Effector memory CD8-positive, alpha-beta T cell (primary cell): ENCODE results near the gene ARHGAP27.

Experiments used
- ATAC-seq: fragments of 150-1000 bp; cut with Tn5 transposase; replicated peaks from 2 replicates; pipeline ENCODE4 v1.10.0; 2021; ENCODE audit warnings: mild to moderate bottlenecking, moderate library complexity
- DNase-seq, 3 experiments: peaks; one replicate each; pipeline ENCODE4 v3.0.0; 2021
- H3K27ac Mint-ChIP-seq, 2 donors: one replicate each; pipeline ENCODE4 v1.8.0; 2022; ENCODE audit warnings: mild to moderate bottlenecking in 2 of 2, mixed read lengths in 2 of 2, moderate library complexity in 2 of 2
- H3K27me3 Mint-ChIP-seq, 2 donors: one replicate each; pipeline ENCODE4 v1.8.0; 2022; ENCODE audit warnings: mixed read lengths in 2 of 2
- H3K36me3 Mint-ChIP-seq: one replicate; pipeline ENCODE4 v1.8.0; 2022; ENCODE audit warnings: mild to moderate bottlenecking, moderate library complexity, mixed read lengths; ENCODE audit not compliant: insufficient read depth
- H3K4me1 Mint-ChIP-seq, 2 donors: one replicate each; pipeline ENCODE4 v1.8.0; 2022; ENCODE audit warnings: low read depth in 2 of 2, mixed read lengths in 2 of 2
- H3K4me3 Mint-ChIP-seq, 2 donors: one replicate each; pipeline ENCODE4 v1.8.0; 2022; ENCODE audit warnings: mild to moderate bottlenecking in 2 of 2, mixed read lengths in 2 of 2, moderate library complexity in 2 of 2
- H3K9me3 Mint-ChIP-seq, 2 donors: one replicate each; pipeline ENCODE4 v1.8.0; 2022; ENCODE audit warnings: mixed read lengths in 2 of 2

Gene ARHGAP27

GRCh38 chr17:45403906-45404490 lies 28.7 kb downstream of the ARHGAP27 start:
- no peak for ATAC-seq
- Mint-ChIP-seq H3K27me3 (no peaks in the 10 kb centered on the region), H3K36me3 (peaks cover 63% of the 10 kb centered on the region), H3K9me3 (no peaks in the 10 kb centered on the region), H3K4me1 (peaks cover 20 to 24% of the 10 kb centered on the region in 2 donors), H3K4me3 (no peak overlapping the region), H3K27ac (peak overlapping the region; percentile 35 to 58)
- no peak for DNase-seq

- no peak for DNase-seq
- Mint-ChIP-seq H3K36me3 (peaks cover 73% of the 10 kb centered on the region), H3K27me3 (no peaks in the 10 kb centered on the region), H3K9me3 (no peaks in the 10 kb centered on the region), H3K4me3 (no peak overlapping the region), H3K4me1 (peaks cover 9 to 13% of the 10 kb centered on the region in 2 donors), H3K27ac (peak overlapping the region; percentile 55 to 56)
- no peak for ATAC-seq
These were observed 29.8 kb downstream of the ARHGAP27 start for GRCh38 chr17:45402916-45403315.

GRCh38 chr17:45398800-45399199 lies 33.9 kb downstream of the ARHGAP27 start:
- H3K4me1 Mint-ChIP-seq: peaks cover 0 to 8% of the 10 kb centered on the region in 2 donors
- ATAC-seq: no peak
- peaks cover 64% of the 10 kb centered on the region for H3K36me3 Mint-ChIP-seq
- DNase-seq: no peak
- peak overlapping the region in 1 of 2 donors; percentile 32 for H3K27ac Mint-ChIP-seq
- no peaks in the 10 kb centered on the region for H3K27me3 Mint-ChIP-seq
- H3K9me3 Mint-ChIP-seq: no peaks in the 10 kb centered on the region
- H3K4me3 Mint-ChIP-seq: no peak overlapping the region

- no peaks in the 10 kb centered on the region for H3K27me3 Mint-ChIP-seq
- peaks cover 60% of the 10 kb centered on the region for H3K36me3 Mint-ChIP-seq
- no peak for DNase-seq
- peaks cover 7 to 8% of the 10 kb centered on the region in 2 donors for H3K4me1 Mint-ChIP-seq
- H3K4me3 Mint-ChIP-seq: no peak overlapping the region
- no peak for ATAC-seq
- H3K27ac Mint-ChIP-seq: no peak overlapping the region
- H3K9me3 Mint-ChIP-seq: no peaks in the 10 kb centered on the region
These were observed 34.9 kb downstream of the ARHGAP27 start for GRCh38 chr17:45397796-45398195.

- no peak for ATAC-seq
- H3K27ac Mint-ChIP-seq: no peak overlapping the region
These were observed 36.0 kb downstream of the ARHGAP27 start for GRCh38 chr17:45396496-45397205.

GRCh38 chr17:45395569-45396415 lies 36.9 kb downstream of the ARHGAP27 start:
- Mint-ChIP-seq H3K27ac (no peak overlapping the region), H3K4me1 (peaks cover 8 to 9% of the 10 kb centered on the region in 2 donors), H3K4me3 (no peak overlapping the region), H3K9me3 (no peaks in the 10 kb centered on the region), H3K36me3 (peaks cover 43% of the 10 kb centered on the region), H3K27me3 (no peaks in the 10 kb centered on the region)
- DNase-seq: no peak
- ATAC-seq: no peak

More at GRCh38 chr17:45396496-45397205, 36.0 kb downstream of the ARHGAP27 start:
- no peaks in the 10 kb centered on the region for H3K27me3 Mint-ChIP-seq
- no peak for DNase-seq
- peaks cover 6 to 8% of the 10 kb centered on the region in 2 donors for H3K4me1 Mint-ChIP-seq
- H3K9me3 Mint-ChIP-seq: no peaks in the 10 kb centered on the region
- H3K4me3 Mint-ChIP-seq: no peak overlapping the region
- peaks cover 52% of the 10 kb centered on the region for H3K36me3 Mint-ChIP-seq

- Mint-ChIP-seq H3K36me3 (peaks cover 36% of the 10 kb centered on the region), H3K27me3 (peaks cover 0 to under 1% of the 10 kb centered on the region in 2 donors), H3K4me1 (peaks cover 8 to 9% of the 10 kb centered on the region in 2 donors), H3K9me3 (no peaks in the 10 kb centered on the region), H3K27ac (peak overlapping the region in 1 of 2 donors; percentile 38), H3K4me3 (no peak overlapping the region)
- ATAC-seq (peak; percentile 17), DNase-seq (peak in 1 of 3 experiments; percentile 25)
These were observed 37.6 kb downstream of the ARHGAP27 start for GRCh38 chr17:45394913-45395568.

- Mint-ChIP-seq H3K4me1 (peaks cover 8 to 9% of the 10 kb centered on the region in 2 donors), H3K9me3 (no peaks in the 10 kb centered on the region), H3K27ac (peak overlapping the region in 1 of 2 donors; percentile 38), H3K36me3 (peaks cover 31% of the 10 kb centered on the region), H3K4me3 (no peak overlapping the region), H3K27me3 (peaks cover 0 to 5% of the 10 kb centered on the region in 2 donors)
- no peak for ATAC-seq
- DNase-seq: no peak
These were observed 38.1 kb downstream of the ARHGAP27 start for GRCh38 chr17:45394564-45394912.

- no peak for DNase-seq
- H3K27me3 Mint-ChIP-seq: peaks cover 0 to 9% of the 10 kb centered on the region in 2 donors
These were observed 38.6 kb downstream of the ARHGAP27 start for GRCh38 chr17:45394091-45394490.

GRCh38 chr17:45393411-45393810 lies 39.3 kb downstream of the ARHGAP27 start:
- H3K27ac Mint-ChIP-seq: peak overlapping the region; percentile 29 to 81
- H3K4me3 Mint-ChIP-seq: no peak overlapping the region
- DNase-seq: no peak

More at GRCh38 chr17:45394091-45394490, 38.6 kb downstream of the ARHGAP27 start:
- H3K4me1 Mint-ChIP-seq: peaks cover 8 to 9% of the 10 kb centered on the region in 2 donors
- ATAC-seq: no peak
- no peak overlapping the region for H3K4me3 Mint-ChIP-seq
- H3K27ac Mint-ChIP-seq: peak overlapping the region in 1 of 2 donors; percentile 38
- H3K9me3 Mint-ChIP-seq: no peaks in the 10 kb centered on the region
- H3K36me3 Mint-ChIP-seq: peaks cover 26% of the 10 kb centered on the region

GRCh38 chr17:45391918-45392317 lies 40.8 kb downstream of the ARHGAP27 start:
- Mint-ChIP-seq H3K36me3 (peaks cover 12% of the 10 kb centered on the region), H3K4me3 (no peak overlapping the region), H3K27me3 (peaks cover 17 to 29% of the 10 kb centered on the region in 2 donors), H3K27ac (peak overlapping the region; percentile 27 to 81), H3K9me3 (no peaks in the 10 kb centered on the region), H3K4me1 (peaks cover 7 to 11% of the 10 kb centered on the region in 2 donors)
- DNase-seq (no peak), ATAC-seq (no peak)

More at GRCh38 chr17:45393411-45393810, 39.3 kb downstream of the ARHGAP27 start:
- peaks cover 8 to 9% of the 10 kb centered on the region in 2 donors for H3K4me1 Mint-ChIP-seq
- ATAC-seq: no peak
- no peaks in the 10 kb centered on the region for H3K9me3 Mint-ChIP-seq
- H3K27me3 Mint-ChIP-seq: peaks cover 5 to 16% of the 10 kb centered on the region in 2 donors
- H3K36me3 Mint-ChIP-seq: peaks cover 19% of the 10 kb centered on the region

- Mint-ChIP-seq H3K36me3 (peaks cover 10% of the 10 kb centered on the region), H3K27ac (peak overlapping the region; percentile 25 to 27), H3K9me3 (no peaks in the 10 kb centered on the region), H3K4me3 (no peak overlapping the region), H3K4me1 (peaks cover 5 to 11% of the 10 kb centered on the region in 2 donors), H3K27me3 (peaks cover 17 to 29% of the 10 kb centered on the region in 2 donors)
- ATAC-seq (no peak), DNase-seq (no peak)
These were observed 41.4 kb downstream of the ARHGAP27 start for GRCh38 chr17:45391291-45391690.

GRCh38 chr17:45389354-45389753 lies 43.3 kb downstream of the ARHGAP27 start:
- no peaks in the 10 kb centered on the region for H3K9me3 Mint-ChIP-seq
- H3K27ac Mint-ChIP-seq: peak overlapping the region in 1 of 2 donors; percentile 63
- DNase-seq (no peak), ATAC-seq (no peak)
- no peak overlapping the region for H3K4me3 Mint-ChIP-seq
- peaks cover 11 to 14% of the 10 kb centered on the region in 2 donors for H3K4me1 Mint-ChIP-seq
- H3K27me3 Mint-ChIP-seq: peaks cover 17 to 37% of the 10 kb centered on the region in 2 donors
- peaks cover 7% of the 10 kb centered on the region for H3K36me3 Mint-ChIP-seq
